ENCODE data around the gene ADH7.
"Not testable (repeated sequence)": the region's sequence is repeated elsewhere in the genome, so short reads cannot be mapped to it uniquely, and the experiment has no call there.

The ADH7 gene

DNA sequence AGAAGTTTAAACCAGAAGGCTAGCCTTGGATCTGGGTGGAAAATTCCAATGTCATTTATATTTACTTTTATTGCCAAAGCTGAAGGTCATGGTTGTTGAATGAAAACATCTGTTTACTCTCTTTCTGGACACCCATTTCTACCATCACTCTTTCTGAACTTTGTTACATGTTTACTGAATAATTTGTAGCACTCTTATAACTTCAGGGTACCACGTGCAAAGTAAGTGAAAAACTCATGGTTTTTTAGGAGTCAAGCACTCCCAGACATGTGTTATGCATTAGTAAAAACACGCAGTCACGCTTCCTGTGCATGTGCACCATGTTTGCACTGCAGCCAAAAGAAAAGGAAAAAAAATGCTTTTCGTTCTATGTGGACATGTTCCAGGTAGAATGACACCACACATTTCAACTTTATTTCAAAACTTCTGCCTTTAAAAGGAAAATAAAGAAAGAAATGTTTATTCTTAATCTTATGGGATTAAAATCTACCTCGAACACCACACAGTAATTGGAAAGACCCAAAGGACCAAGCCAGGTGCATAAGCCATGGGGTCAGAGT is 51.2 kb downstream of the ADH7 start:
- in situ Hi-C loops (cut with MboI; ENCODE audit: low sequenced_read_pairs, unreplicated experiment): no loop called here
- DNase-seq (ENCODE audit: low spot score): no peak
- TF ChIP-seq, protein P1, sequence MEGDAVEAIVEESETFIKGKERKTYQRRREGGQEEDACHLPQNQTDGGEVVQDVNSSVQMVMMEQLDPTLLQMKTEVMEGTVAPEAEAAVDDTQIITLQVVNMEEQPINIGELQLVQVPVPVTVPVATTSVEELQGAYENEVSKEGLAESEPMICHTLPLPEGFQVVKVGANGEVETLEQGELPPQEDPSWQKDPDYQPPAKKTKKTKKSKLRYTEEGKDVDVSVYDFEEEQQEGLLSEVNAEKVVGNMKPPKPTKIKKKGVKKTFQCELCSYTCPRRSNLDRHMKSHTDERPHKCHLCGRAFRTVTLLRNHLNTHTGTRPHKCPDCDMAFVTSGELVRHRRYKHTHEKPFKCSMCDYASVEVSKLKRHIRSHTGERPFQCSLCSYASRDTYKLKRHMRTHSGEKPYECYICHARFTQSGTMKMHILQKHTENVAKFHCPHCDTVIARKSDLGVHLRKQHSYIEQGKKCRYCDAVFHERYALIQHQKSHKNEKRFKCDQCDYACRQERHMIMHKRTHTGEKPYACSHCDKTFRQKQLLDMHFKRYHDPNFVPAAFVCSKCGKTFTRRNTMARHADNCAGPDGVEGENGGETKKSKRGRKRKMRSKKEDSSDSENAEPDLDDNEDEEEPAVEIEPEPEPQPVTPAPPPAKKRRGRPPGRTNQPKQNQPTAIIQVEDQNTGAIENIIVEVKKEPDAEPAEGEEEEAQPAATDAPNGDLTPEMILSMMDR (IDR thresholded peaks at IDR 0.05; ENCODE audit: borderline replicate concordance, control extremely low read depth, extremely low read depth, insufficient read depth, missing control alignments): no peak

DNA sequence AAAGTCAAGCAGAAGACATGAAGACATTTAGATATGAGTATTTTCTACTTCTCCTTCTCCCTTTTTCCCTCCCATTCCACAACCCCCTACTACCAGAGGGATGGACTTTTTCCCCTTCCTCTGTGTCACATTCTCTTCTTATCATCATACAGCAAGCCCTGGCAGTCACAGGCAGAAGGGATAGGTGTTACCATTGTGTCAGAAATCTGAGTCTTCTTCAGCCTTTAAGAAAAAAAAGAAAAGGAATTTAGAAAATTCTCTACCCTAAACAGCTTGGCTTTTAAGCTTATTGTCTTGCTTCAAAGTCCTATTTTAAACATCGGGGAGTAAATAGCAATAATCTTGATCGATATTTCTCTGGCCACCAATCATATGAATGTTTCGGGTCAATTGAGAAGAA is 51.7 kb downstream of the ADH7 start:
- TF ChIP-seq, protein P1 (IDR thresholded peaks at IDR 0.05; ENCODE audit: borderline replicate concordance, control extremely low read depth, extremely low read depth, insufficient read depth, missing control alignments): no peak
- no peak for DNase-seq (ENCODE audit: low spot score)
- in situ Hi-C loops (cut with MboI; ENCODE audit: low sequenced_read_pairs, unreplicated experiment): no loop called here

DNA sequence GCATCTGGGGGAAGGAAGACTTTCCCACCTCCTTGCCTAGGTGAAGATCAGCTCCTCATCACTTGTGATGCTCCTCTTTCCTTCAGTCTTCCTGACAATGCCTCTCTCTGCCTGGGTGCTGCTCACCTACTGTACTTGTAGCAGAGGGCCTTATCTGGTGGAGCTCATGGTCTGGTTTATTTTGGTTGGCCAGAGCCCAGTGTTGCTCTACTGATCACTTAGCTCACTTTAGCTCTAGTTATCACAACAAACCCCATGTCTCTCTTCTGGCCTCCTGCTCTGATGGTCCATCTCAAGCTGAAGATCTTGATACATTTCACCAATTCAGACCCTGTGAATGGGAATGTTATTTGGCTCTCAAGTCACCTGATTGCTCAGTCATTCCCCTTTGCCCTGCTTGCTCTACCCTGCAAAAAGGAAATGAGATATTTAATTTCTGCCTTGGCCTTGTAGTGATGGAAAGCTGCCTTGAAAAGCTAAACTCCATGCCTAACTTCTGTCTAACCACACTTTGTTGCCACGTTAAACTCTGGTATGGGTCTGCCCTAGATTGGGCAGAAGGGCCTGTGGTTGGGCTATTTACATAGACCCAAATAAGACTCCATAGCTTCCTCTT is 52.3 kb downstream of the ADH7 start:
- DNase-seq (ENCODE audit: low spot score): no peak
- TF ChIP-seq, protein P1 (IDR thresholded peaks at IDR 0.05; ENCODE audit: borderline replicate concordance, control extremely low read depth, extremely low read depth, insufficient read depth, missing control alignments): no peak

DNA sequence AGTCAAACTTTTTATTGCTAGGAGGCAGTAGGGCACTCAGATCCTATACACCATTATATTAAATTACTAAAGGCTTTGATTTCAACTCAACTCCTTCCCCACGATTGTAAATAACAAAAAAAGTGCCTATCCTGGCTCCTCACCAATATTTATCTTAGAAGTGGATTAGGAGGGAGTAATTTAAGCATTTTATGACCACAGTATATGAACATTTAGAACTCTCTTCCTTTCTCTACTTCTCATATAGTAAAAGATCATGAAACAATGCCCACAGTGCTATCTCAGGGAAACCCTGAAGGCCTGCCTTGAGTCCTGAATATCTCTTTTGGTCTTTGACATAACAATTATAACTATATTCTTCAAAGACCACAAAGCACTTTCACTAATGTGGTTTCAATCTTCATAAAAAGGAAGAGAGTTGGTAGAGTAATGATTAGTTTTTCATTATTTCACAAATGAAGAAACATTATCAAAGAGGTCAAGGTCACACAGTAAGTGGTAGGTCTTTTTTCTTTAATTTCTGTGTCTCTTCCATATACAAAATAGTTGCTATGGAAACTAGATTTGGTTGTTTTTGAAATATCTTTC is 53.5 kb downstream of the ADH7 start:
- DNase-seq (ENCODE audit: low spot score): no peak
- TF ChIP-seq, protein P1 (IDR thresholded peaks at IDR 0.05; ENCODE audit: borderline replicate concordance, control extremely low read depth, extremely low read depth, insufficient read depth, missing control alignments): no peak
- in situ Hi-C loops (cut with MboI; ENCODE audit: low sequenced_read_pairs, unreplicated experiment): no loop called here

More for the DNA sequence above, 52.3 kb downstream of the ADH7 start:
- in situ Hi-C loops (cut with MboI; ENCODE audit: low sequenced_read_pairs, unreplicated experiment): no loop called here

DNA sequence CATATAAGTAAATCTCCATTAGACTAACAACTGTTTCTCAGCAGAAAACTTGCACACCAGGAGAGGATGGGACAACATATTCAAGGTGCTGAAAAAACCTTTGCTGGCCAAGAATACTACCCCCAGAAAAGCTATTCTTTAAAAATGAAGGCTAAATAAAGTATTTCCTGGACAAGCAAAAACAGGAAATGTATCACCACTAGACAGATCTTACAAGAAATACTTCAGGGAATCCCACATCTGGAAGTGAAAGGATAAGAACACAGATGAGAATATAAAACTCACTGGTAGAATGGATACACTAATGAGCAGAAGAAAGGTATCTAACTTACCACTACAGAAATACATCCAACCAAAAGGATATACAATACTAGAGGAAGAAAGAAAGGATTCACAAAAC is 55.6 kb downstream of the ADH7 start:
- in situ Hi-C loops (cut with MboI; ENCODE audit: low sequenced_read_pairs, unreplicated experiment): no loop called here
- TF ChIP-seq, protein P1 (IDR thresholded peaks at IDR 0.05; ENCODE audit: borderline replicate concordance, control extremely low read depth, extremely low read depth, insufficient read depth, missing control alignments): no peak
- DNase-seq (ENCODE audit: low spot score): no peak

DNA sequence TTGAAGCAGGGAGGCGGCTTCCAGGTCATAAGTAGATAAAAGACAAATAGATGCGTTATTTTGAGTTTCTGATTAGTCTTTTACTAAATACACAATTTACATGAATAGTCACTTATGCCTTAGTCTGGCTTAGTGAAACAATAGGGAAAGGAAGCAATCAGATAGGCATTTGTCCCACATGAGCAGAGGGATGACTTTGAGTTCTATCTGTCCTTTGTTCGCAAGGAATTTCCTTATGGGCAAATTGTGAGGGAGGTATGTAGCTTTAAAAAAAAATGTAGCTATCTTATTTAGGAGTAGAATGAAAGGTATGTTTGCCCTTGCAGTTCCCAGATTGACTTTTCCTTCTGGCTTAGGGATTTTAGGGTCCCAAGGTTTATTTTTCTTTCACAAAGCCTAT is 56.3 kb downstream of the ADH7 start:
- no peak for DNase-seq (ENCODE audit: low spot score)
- TF ChIP-seq, protein P1 (IDR thresholded peaks at IDR 0.05; ENCODE audit: borderline replicate concordance, control extremely low read depth, extremely low read depth, insufficient read depth, missing control alignments): no peak
- in situ Hi-C loops (cut with MboI; ENCODE audit: low sequenced_read_pairs, unreplicated experiment): no loop called here

DNA sequence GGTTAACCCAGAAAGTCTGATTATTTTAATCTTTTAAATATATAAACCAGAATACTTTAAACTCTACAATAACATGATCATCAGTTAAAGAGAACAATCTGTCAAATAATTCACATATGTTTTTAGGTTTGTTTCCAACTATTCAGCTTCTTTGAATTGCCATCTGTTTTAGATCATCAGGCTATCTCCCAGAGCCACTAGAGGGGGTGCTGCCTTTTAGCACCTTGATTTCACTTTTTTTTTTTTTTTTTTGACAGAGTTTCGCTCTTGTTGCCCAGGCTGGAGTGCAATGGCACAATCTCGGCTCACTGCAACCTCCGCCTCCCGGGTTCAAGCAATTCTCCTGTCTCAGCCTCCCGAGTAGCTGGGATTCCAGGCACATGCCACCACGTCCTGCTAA is 57.8 kb downstream of the ADH7 start:
- in situ Hi-C loops (cut with MboI; ENCODE audit: low sequenced_read_pairs, unreplicated experiment); DNase-seq (ENCODE audit: low spot score): not testable (repeated sequence)

DNA sequence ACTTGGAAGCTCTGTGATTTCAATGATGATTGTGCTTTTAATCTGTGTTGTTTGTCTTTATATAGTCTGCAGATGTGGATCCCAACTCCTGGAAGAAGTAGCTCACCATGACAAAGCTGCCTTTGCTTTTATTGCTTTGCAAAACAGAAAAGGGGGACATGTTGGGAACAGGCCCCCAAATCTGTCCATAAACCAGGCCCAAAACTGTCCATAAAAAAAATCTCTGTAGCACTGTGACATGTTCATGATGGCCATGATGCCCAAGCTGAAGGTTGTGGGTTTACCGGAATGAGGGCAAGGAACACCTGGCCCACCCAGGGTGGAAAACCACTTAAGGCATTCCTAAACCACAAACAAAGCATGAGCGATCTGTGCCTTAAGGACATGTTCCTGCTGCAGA is 62.7 kb downstream of the ADH7 start:
- in situ Hi-C loops (cut with MboI; ENCODE audit: low sequenced_read_pairs, unreplicated experiment); DNase-seq (ENCODE audit: low spot score): not testable (repeated sequence)

DNA sequence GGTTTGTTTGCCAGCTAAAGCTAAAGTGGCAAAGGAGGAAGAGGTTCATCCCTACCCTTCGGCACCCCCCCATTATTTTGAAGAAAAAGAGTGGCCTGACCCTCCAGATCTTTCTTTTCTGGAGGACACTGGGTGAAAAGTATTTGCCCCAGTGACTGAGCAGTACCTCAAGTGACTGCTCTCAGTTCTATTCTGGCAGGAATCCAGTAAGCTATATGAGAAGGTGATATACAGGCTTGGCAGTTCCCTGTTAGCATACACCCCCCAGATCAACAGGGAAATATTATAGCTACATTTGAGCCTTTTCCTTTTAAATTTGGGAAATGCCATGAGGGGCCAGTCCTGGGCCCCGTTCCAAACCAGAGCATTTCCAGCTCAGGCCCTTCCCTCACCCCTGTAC is 67.3 kb downstream of the ADH7 start:
- DNase-seq (ENCODE audit: low spot score); in situ Hi-C loops (cut with MboI; ENCODE audit: low sequenced_read_pairs, unreplicated experiment): not testable (repeated sequence)
